ENCODE data around the gene PIK3CA.

DNA sequence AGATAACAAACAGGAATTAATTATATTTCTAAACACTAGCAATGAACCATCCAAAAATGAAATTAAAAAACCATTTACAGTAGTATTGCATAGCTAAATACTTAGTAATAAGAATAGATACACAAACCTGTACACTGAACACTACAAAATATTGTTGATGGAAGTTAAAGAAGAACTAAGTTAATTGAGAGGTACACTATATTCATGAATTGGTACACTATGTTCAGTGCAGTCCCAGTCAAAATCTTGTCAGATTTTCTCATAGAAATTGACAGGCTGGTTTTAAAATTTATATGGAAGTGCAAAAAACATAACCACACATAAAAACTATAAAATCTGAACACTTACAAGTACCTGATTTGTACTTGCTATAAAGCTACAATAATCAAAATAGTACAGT lies 24.4 kb downstream of the PIK3CA start:
- no peak for TF ChIP-seq CTCF (IDR thresholded peaks at IDR 0.05; ENCODE audit: low read length)
- TF ChIP-seq EZH2 (optimal IDR thresholded peaks at IDR 0.05; ENCODE audit: low read depth, low read length), result no peak
